Omental fat pad (tissue), 4 donors: ENCODE measurements around the gene TMEM181. TPM values are rescaled to one million over a fixed set of nuclear protein-coding genes. Genes with fewer than 3 reads are reported as not detected.

Source experiments
- ATAC-seq: fragments of 150-250 bp; one replicate; pipeline ENCODE4 v1.9.1; 2016; ENCODE audit warnings: mild to moderate bottlenecking, moderate library complexity; ENCODE audit not compliant: low FRiP score
- DNase-seq: peaks from one replicate; pipeline ENCODE4 v3.0.0-alpha.2; 2019; ENCODE audit warnings: low spot score
- total RNA-seq, 4 donors: library from RNA; depleted of rRNA; stranded (reverse); fragments of >200 nt; gene quantifications; one replicate each; pipeline ENCODE4 v1.1.0, GENCODE V29; 2016
- TF ChIP-seq, protein P1 (sequence below), 3 donors: fragments of 450-650 bp; IDR thresholded peaks; one replicate each; pipeline ENCODE4 v1.5.1; 2016 to 2017; ENCODE audit warnings: antibody characterized with exemption in 3 of 3, mild to moderate bottlenecking in 3 of 3, moderate library complexity in 2 of 3

TMEM181 gene
- total RNA-seq, 4 donors from 2014 or later: 16.1 to 27.6 (median 20.6) TPM

- ATAC-seq: peak; percentile 74
- no peak for DNase-seq
- TF ChIP-seq, protein P1, sequence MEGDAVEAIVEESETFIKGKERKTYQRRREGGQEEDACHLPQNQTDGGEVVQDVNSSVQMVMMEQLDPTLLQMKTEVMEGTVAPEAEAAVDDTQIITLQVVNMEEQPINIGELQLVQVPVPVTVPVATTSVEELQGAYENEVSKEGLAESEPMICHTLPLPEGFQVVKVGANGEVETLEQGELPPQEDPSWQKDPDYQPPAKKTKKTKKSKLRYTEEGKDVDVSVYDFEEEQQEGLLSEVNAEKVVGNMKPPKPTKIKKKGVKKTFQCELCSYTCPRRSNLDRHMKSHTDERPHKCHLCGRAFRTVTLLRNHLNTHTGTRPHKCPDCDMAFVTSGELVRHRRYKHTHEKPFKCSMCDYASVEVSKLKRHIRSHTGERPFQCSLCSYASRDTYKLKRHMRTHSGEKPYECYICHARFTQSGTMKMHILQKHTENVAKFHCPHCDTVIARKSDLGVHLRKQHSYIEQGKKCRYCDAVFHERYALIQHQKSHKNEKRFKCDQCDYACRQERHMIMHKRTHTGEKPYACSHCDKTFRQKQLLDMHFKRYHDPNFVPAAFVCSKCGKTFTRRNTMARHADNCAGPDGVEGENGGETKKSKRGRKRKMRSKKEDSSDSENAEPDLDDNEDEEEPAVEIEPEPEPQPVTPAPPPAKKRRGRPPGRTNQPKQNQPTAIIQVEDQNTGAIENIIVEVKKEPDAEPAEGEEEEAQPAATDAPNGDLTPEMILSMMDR (IDR thresholded peaks at IDR 0.05): no peak
These were observed 82.3 kb downstream of the TMEM181 start for GRCh38 chr6:158642097-158642601.

GRCh38 chr6:158643836-158644230 is 83.9 kb downstream of the TMEM181 start:
- DNase-seq (no peak), ATAC-seq (no peak)
- TF ChIP-seq, protein P1 (IDR thresholded peaks at IDR 0.05): no peak

GRCh38 chr6:158644231-158645063 is 84.6 kb downstream of the TMEM181 start, which contains the start of gene DYNLT1:
TSS of gene DYNLT1 (minus strand) at chr6:158644743. CDS start at chr6:158644708, 35 bp downstream.
- peak; percentile 90 for ATAC-seq
- TF ChIP-seq, protein P1 (IDR thresholded peaks at IDR 0.05): no peak
- peak; percentile 88 for DNase-seq

GRCh38 chr6:158645064-158646022 is 85.5 kb downstream of the TMEM181 start:
- TF ChIP-seq, protein P1 (IDR thresholded peaks at IDR 0.05): no peak
- no peak for ATAC-seq
- DNase-seq: peak; percentile 22

DNA sequence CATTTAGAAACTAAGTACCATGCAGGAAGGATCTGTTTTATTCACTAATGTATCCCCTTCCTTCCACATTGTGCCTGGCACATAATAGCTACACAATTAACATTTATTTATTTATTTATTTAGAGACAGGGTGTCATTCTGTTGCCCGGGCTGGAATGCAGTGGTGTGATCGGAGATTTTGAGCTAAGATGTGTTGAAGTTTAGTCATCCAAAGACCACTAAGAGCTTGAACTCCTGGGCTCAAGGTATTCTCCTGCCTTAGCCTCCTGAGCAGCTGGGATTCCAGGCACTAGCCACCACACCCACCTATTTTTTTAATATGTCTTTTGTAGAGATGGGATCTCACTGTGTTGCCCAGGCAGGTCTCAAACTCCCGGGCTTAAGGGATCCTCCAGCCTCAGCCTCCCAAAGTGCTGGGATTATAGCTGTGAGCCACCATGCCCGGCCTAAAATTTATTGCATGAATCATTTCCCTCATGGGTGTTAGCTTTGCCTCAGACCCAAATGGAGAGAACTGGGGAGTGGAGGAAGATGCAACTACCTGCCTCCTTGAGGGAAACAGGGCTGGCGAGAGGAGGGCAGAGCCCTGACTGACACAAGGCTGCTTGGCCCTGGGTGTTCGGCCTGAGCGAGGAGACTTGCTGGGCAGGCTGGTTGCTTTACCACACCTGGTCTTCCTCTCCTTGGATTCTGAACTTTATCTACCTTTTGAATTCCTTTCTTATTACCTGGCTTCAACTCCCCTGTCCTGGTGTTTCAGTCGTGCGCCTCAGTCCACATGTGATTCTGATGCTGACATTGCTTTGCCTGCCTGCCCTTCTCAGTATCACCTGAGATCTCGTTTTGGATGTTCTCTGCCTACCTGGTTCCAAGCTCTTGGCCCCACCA is 86.4 kb downstream of the TMEM181 start:
- DNase-seq (no peak), ATAC-seq (no peak)
- TF ChIP-seq, protein P1 (IDR thresholded peaks at IDR 0.05): no peak

DNA sequence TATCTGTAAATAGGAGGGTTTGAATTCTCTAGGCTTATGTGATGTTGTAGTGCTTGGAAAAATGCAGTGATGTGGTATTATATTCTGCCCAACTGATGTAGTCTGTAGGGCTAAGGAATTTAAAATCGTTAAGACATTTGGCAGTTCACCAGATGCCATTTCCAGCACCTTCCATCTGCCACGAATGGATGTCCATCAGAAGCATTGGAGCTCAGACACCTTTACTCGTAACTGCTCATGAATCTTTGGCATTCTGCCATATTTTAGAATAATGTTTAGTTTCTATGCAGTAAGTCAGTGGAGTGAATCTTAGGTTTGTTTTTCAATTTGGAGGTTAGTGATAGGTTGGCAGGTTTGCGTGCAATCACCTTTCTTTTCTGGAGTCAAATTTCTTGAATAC is 87.6 kb downstream of the TMEM181 start:
- DNase-seq: no peak
- TF ChIP-seq, protein P1 (IDR thresholded peaks at IDR 0.05): no peak
- ATAC-seq: no peak
